H9 (cell line): ENCODE data around the gene ADGRB3. TPM values are rescaled to one million over a fixed set of nuclear protein-coding genes. Genes with fewer than 3 reads are reported as not detected.

Experiments
- DNase-seq: peaks from one replicate; pipeline ENCODE4 v3.0.0-alpha.2; 2017
- H2AFZ ChIP-seq: one replicate; pipeline ENCODE4 v1.6.1; 2013; ENCODE audit warnings: mild to moderate bottlenecking, low read length, control low read depth, moderate library complexity
- H2AK5ac ChIP-seq: 2 replicates; pipeline ENCODE4 v1.6.1; 2013; ENCODE audit warnings: low read length, control low read depth, mixed read lengths; ENCODE audit not compliant: insufficient read length
- H2BK120ac ChIP-seq: one replicate; pipeline ENCODE4 v1.6.1; 2013; ENCODE audit warnings: low read depth, mild to moderate bottlenecking, low read length, control low read depth, inconsistent platforms; ENCODE audit not compliant: poor library complexity, severe bottlenecking
- H2BK12ac ChIP-seq: 2 replicates; pipeline ENCODE4 v1.6.1; 2013; ENCODE audit warnings: low read length, control low read depth, mixed read lengths, low read depth; ENCODE audit not compliant: insufficient read length
- H2BK15ac ChIP-seq: 2 replicates; pipeline ENCODE4 v1.6.1; 2013; ENCODE audit warnings: low read depth, low read length, control low read depth
- H2BK20ac ChIP-seq: one replicate; pipeline ENCODE4 v1.6.1; 2013; ENCODE audit warnings: low read depth, mild to moderate bottlenecking, low read length, control low read depth, inconsistent platforms; ENCODE audit not compliant: poor library complexity, severe bottlenecking
- H2BK5ac ChIP-seq: 2 replicates; pipeline ENCODE4 v1.6.1; 2013; ENCODE audit warnings: low read length, control low read depth, mixed read lengths; ENCODE audit not compliant: insufficient read length
- H3K14ac ChIP-seq: 2 replicates; pipeline ENCODE4 v1.6.1; 2013; ENCODE audit warnings: low read length, control low read depth; ENCODE audit not compliant: insufficient read depth
- H3K18ac ChIP-seq: 2 replicates; pipeline ENCODE4 v1.6.1; 2013; ENCODE audit warnings: low read depth, mild to moderate bottlenecking, mixed read lengths, low read length, control low read depth; ENCODE audit not compliant: insufficient read length
- H3K23ac ChIP-seq: 2 replicates; pipeline ENCODE4 v1.6.1; 2013; ENCODE audit warnings: low read length, control low read depth, mixed read lengths, low read depth; ENCODE audit not compliant: insufficient read length
- H3K23me2 ChIP-seq: 2 replicates; pipeline ENCODE4 v1.6.1; 2013; ENCODE audit warnings: low read depth, mild to moderate bottlenecking, mixed read lengths, low read length, control low read depth; ENCODE audit not compliant: insufficient read length, poor library complexity, severe bottlenecking
- H3K27ac ChIP-seq: 2 replicates; pipeline ENCODE4 v1.5.1; 2013; ENCODE audit warnings: low read length, control low read depth, mixed read lengths, low read depth; ENCODE audit not compliant: insufficient read length
- H3K27me3 ChIP-seq: 2 replicates; pipeline ENCODE4 v1.6.1; 2013; ENCODE audit warnings: low read length, control low read depth, inconsistent platforms; ENCODE audit not compliant: insufficient read depth
- H3K4ac ChIP-seq: 2 replicates; pipeline ENCODE4 v1.6.1; 2013; ENCODE audit warnings: low read depth, mild to moderate bottlenecking, control low read depth, inconsistent platforms, low read length, moderate library complexity
- H3K4me1 ChIP-seq: 2 replicates; pipeline ENCODE4 v1.6.1; 2013; ENCODE audit warnings: low read length, control low read depth, inconsistent platforms; ENCODE audit not compliant: insufficient read depth
- H3K4me2 ChIP-seq: 2 replicates; pipeline ENCODE4 v1.6.1; 2013; ENCODE audit warnings: low read length, control low read depth, mixed read lengths; ENCODE audit not compliant: insufficient read length, insufficient read depth
- H3K56ac ChIP-seq: 2 replicates; pipeline ENCODE4 v1.6.1; 2013; ENCODE audit warnings: low read depth, mild to moderate bottlenecking, mixed read lengths, low read length, control low read depth; ENCODE audit not compliant: insufficient read length
- H3K79me1 ChIP-seq: 2 replicates; pipeline ENCODE4 v1.6.1; 2013; ENCODE audit warnings: low read depth, mild to moderate bottlenecking, moderate library complexity, low read length, control low read depth, inconsistent platforms; ENCODE audit not compliant: insufficient read depth, poor library complexity, severe bottlenecking
- H3K79me2 ChIP-seq: 2 replicates; pipeline ENCODE4 v1.6.1; 2013; ENCODE audit warnings: low read length, control low read depth, inconsistent platforms; ENCODE audit not compliant: insufficient read depth
- H3K9ac ChIP-seq: 2 replicates; pipeline ENCODE4 v1.6.1; 2013; ENCODE audit warnings: low read length, control low read depth, mixed read lengths; ENCODE audit not compliant: insufficient read length; ENCODE audit errors: extremely low read depth
- H3K9me3 ChIP-seq: one replicate; pipeline ENCODE4 v1.6.1; 2013; ENCODE audit warnings: low read depth, low read length, inconsistent platforms; ENCODE audit not compliant: control insufficient read depth
- H3T11ph ChIP-seq: one replicate; pipeline ENCODE4 v1.6.1; 2013; ENCODE audit warnings: mild to moderate bottlenecking, low read length, control low read depth, inconsistent platforms
- H4K20me1 ChIP-seq: one replicate; pipeline ENCODE4 v1.6.1; 2013; ENCODE audit not compliant: control insufficient read depth, insufficient read length, insufficient read depth
- H4K5ac ChIP-seq: 2 replicates; pipeline ENCODE4 v1.6.1; 2013; ENCODE audit warnings: low read depth, mild to moderate bottlenecking, mixed read lengths, low read length, control low read depth; ENCODE audit not compliant: insufficient read length
- H4K8ac ChIP-seq: replicated peaks from 2 replicates; pipeline ENCODE4 v1.6.1; 2013; ENCODE audit warnings: low read length, control low read depth, mixed read lengths, low read depth; ENCODE audit not compliant: insufficient read length
- H4K91ac ChIP-seq: 2 replicates; pipeline ENCODE4 v1.6.1; 2013; ENCODE audit warnings: low read depth, mild to moderate bottlenecking, moderate library complexity, mixed read lengths, low read length, control low read depth; ENCODE audit not compliant: insufficient read length
- H3K27ac Mint-ChIP-seq, 3 experiments: 2 replicates in 2 of 3; 3 replicates in 1 of 3; pipeline ENCODE4 v1.8.0; 2020 to 2021; ENCODE audit warnings: mixed read lengths in 3 of 3, mild to moderate bottlenecking in 1 of 3, moderate library complexity in 1 of 3
- H3K27me3 Mint-ChIP-seq: 2 replicates; pipeline ENCODE4 v1.8.0; 2021; ENCODE audit warnings: low read depth, mild to moderate bottlenecking, moderate library complexity, mixed read lengths
- H3K36me3 Mint-ChIP-seq, 3 experiments: 2 replicates in 2 of 3; 3 replicates in 1 of 3; pipeline ENCODE4 v1.8.0; 2020 to 2021; ENCODE audit warnings: low read depth in 3 of 3, mixed read lengths in 3 of 3; ENCODE audit not compliant: insufficient read depth in 1 of 3
- H3K4me1 Mint-ChIP-seq, 2 experiments: 2 replicates each; pipeline ENCODE4 v1.8.0; 2020; ENCODE audit warnings: mixed read lengths in 2 of 2
- H3K4me3 Mint-ChIP-seq, 2 experiments: 2 replicates in 1 of 2; 3 replicates in 1 of 2; pipeline ENCODE4 v1.8.0; 2020 to 2021; ENCODE audit warnings: mild to moderate bottlenecking in 2 of 2, mixed read lengths in 2 of 2, moderate library complexity in 1 of 2
- H3K9me3 Mint-ChIP-seq, 2 experiments: 2 replicates in 1 of 2; 3 replicates in 1 of 2; pipeline ENCODE4 v1.8.0; 2020; ENCODE audit warnings: mild to moderate bottlenecking in 2 of 2, mixed read lengths in 2 of 2, moderate library complexity in 1 of 2
- CTCF ChIP-seq: fragments of 200-600 bp; sonication (generic); conservative IDR thresholded peaks from 3 replicates; pipeline ENCODE4 v1.8.0; 2021; ENCODE audit warnings: antibody characterized with exemption, mild to moderate bottlenecking
- WGBS: extraction: QIAGEN DNeasy Blood & Tissue Kit; methylation state at CpG from one replicate; pipeline ENCODE4 v1.1.7; 2013; ENCODE audit warnings: missing lambda C conversion rate, low lambda C conversion rate, mixed read lengths; ENCODE audit not compliant: insufficient read length; ENCODE audit errors: extremely low coverage; 5-methylcytosine and 5-hydroxymethylcytosine counted together
- total RNA-seq: library from RNA; stranded (reverse); gene quantifications from 2 replicates; pipeline ENCODE4 v1.2.1, GENCODE V29; 2021

ADGRB3 gene
- total RNA-seq, 1 experiment from 2014 or later, result 0.37 TPM

DNA sequence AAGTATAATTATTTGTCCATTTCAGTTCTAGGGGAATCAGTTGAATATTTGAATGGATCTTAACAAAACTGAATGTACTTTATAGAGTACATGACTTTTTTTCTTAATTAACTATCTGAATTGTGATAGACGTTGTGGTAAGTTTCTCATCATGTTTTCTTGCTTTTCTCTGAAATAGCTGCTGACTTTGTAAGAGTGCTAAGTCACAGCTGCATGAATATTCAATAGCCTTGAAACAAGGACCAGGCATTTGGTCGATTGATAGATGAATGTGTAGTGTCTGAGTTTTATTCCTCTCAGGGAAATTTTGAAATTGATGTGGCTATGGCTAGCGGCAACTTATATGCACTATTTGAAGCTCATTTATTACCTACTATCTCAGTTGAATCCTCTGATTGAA is 56.0 kb downstream of the ADGRB3 start:
- TF ChIP-seq CTCF, result no peak
- no peaks in the 10 kb centered on the region for H3K27me3 Mint-ChIP-seq
- DNase-seq, result no peak
- WGBS, result no CpG with 5 or more reads among the region's 3 CpGs
- Histone ChIP-seq H3K79me2 (no peaks in the 10 kb centered on the region), H3K23me2 (no peaks in the 10 kb centered on the region), H4K8ac (no peak overlapping the region), H3K27ac (no peak overlapping the region), H3T11ph (no peak overlapping the region), H3K27me3 (no peaks in the 10 kb centered on the region), H2BK20ac (no peak overlapping the region), H2BK15ac (no peak overlapping the region), H3K14ac (no peak overlapping the region), H3K9ac (no peak overlapping the region), H2BK120ac (no peak overlapping the region), H2BK5ac (no peak overlapping the region), H3K4me1 (no peaks in the 10 kb centered on the region), H4K20me1 (no peaks in the 10 kb centered on the region), H3K4me2 (no peak overlapping the region), H4K5ac (no peak overlapping the region), H3K9me3 (no peaks in the 10 kb centered on the region), H2AFZ (no peak overlapping the region), H2BK12ac (no peak overlapping the region), H2AK5ac (no peak overlapping the region), H3K79me1 (no peaks in the 10 kb centered on the region), H3K23ac (no peak overlapping the region), H4K91ac (no peak overlapping the region), H3K56ac (no peak overlapping the region), H3K18ac (no peak overlapping the region), H3K4ac (no peak overlapping the region)
- no peak overlapping the region for H3K4me3 Mint-ChIP-seq
- no peaks in the 10 kb centered on the region for H3K9me3 Mint-ChIP-seq
- H3K27ac Mint-ChIP-seq, result no peak overlapping the region
- peaks cover 5 to 13% of the 10 kb centered on the region in 2 experiments for H3K4me1 Mint-ChIP-seq
- no peaks in the 10 kb centered on the region for H3K36me3 Mint-ChIP-seq
